AG20443 (cell line): ENCODE data around the gene HLA-DPA1.

Experiments used
- DNase-seq: peaks from one replicate; pipeline ENCODE4 v3.0.0; 2012; ENCODE audit warnings: low spot score, mixed read lengths

Gene HLA-DPA1

GRCh38 chr6:33017018-33017417 is 56.4 kb downstream of the HLA-DPA1 start:
- DNase-seq: no peak

- DNase-seq: no peak
These were observed 57.7 kb downstream of the HLA-DPA1 start for GRCh38 chr6:33015798-33016197.

DNA sequence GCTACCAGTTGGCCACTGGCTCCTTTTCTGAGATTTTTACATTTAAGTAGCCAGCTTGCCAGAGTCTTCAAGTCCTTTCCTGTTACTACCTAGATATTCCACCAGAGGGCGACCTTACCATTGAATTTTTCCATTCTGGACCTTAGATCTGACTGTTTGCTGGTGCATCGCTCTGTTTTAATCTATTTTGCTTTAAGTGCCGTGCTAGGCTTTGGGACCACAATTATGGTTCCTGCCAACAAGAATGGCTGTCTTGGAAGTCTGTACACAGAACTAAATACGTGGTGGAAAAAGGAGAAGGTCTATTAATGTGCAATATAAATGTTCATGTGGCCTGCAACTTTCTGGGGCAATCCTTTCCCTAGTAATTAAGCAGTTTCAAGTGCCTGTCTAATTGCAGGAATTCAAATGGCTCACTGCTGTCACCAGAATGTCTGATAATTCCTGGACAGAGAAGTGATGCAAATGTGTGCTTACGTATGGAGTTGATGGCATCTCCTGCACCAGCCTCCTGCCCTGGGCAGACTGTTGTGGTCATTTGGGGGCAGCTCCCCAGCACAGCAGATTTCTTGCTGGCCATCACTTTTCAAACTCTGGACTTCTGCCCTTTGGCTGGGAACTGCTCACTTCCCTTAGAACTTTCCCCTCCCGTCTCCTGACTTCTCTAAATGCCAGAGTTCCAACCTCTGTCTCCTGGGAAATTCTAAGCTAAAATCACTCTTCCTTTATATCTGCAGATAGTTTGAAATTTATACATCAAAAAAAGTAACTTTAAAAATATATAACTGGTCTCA is 58.4 kb downstream of the HLA-DPA1 start:
- DNase-seq: peak; percentile 78
